Subcutaneous abdominal adipose tissue (tissue), 5 donors: ENCODE data around the gene LARP1.
A peak's percentile ranks its signal among the peaks of the same experiment; 100 is the strongest.
"Not testable (repeated sequence)": the region's sequence is repeated elsewhere in the genome, so short reads cannot be mapped to it uniquely, and the experiment has no call there.

Experiments used
- H3K27ac ChIP-seq: one replicate; pipeline ENCODE4 v1.7.0; 2013; ENCODE audit warnings: low read depth, mild to moderate bottlenecking, inconsistent platforms, low read length, moderate library complexity
- H3K27me3 ChIP-seq, 5 donors: one replicate each; pipeline ENCODE4 v1.7.0; 2013; ENCODE audit warnings: low read length in 5 of 5, inconsistent platforms in 1 of 5; ENCODE audit not compliant: control insufficient read depth in 5 of 5, insufficient read depth in 4 of 5
- H3K36me3 ChIP-seq, 5 donors: one replicate each; pipeline ENCODE4 v1.7.0; 2013; ENCODE audit warnings: low read length in 5 of 5; ENCODE audit not compliant: control insufficient read depth in 5 of 5, insufficient read depth in 5 of 5
- H3K4me1 ChIP-seq, 5 donors: one replicate each; pipeline ENCODE4 v1.7.0; 2013; ENCODE audit warnings: low read length in 5 of 5, mild to moderate bottlenecking in 3 of 5, moderate library complexity in 1 of 5; ENCODE audit not compliant: control insufficient read depth in 5 of 5, insufficient read depth in 5 of 5
- H3K4me3 ChIP-seq, 5 donors: one replicate each; pipeline ENCODE4 v1.7.0; 2013; ENCODE audit warnings: low read length in 5 of 5, low read depth in 1 of 5
- H3K9ac ChIP-seq, 5 donors: one replicate each; pipeline ENCODE4 v1.7.0; 2013; ENCODE audit warnings: low read length in 5 of 5, mild to moderate bottlenecking in 4 of 5, moderate library complexity in 3 of 5
- H3K9me3 ChIP-seq, 5 donors: one replicate each; pipeline ENCODE4 v1.7.0; 2013; ENCODE audit warnings: low read length in 5 of 5; ENCODE audit not compliant: control insufficient read depth in 5 of 5
- donor health status: healthy.
- donor health status: healthy.
- donor health status: healthy.
- donor health status: healthy.
- donor health status: healthy.

Gene LARP1

GRCh38 chr5:154750641-154751040 is 4.5 kb upstream of the LARP1 start:
- not testable (repeated sequence) for H3K27me3 ChIP-seq, H3K9me3 ChIP-seq, H3K27ac ChIP-seq, H3K4me3 ChIP-seq, H3K9ac ChIP-seq, H3K36me3 ChIP-seq
- peaks cover 4 to 54% (median 41%) of the 10 kb centered on the region in 5 donors for H3K4me1 ChIP-seq

DNA sequence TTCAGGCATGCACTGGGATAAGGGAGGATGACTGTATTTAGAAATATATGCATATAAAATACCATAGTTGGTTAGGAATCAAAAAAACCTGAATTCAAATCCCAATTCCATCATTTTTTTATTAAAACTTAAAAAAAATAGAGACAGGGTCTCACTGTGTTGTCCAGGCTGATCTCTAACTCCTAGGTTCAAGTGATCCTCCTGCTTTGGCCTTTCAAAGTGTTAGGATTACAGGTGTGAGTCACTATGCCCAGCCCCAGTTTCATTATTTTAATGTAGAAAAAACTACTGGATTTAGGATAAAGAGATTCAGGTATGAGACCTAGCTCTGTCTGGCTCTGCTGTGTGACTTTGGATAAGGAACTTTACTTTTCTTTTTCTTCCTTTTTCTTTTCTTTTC is 3.3 kb upstream of the LARP1 start:
- Histone ChIP-seq H3K9ac (no peak overlapping the region), H3K36me3 (no peaks in the 10 kb centered on the region), H3K27me3 (no peaks in the 10 kb centered on the region), H3K4me1 (peaks cover 4 to 42% (median 32%) of the 10 kb centered on the region in 5 donors), H3K27ac (no peak overlapping the region), H3K9me3 (no peaks in the 10 kb centered on the region), H3K4me3 (no peak overlapping the region)

GRCh38 chr5:154753792-154754191 is 1.4 kb upstream of the LARP1 start:
- peak overlapping the region in 3 of 5 donors; percentile 61 to 75 (median 68) for H3K4me3 ChIP-seq
- H3K27ac ChIP-seq, result peak overlapping the region; percentile 94
- no peaks in the 10 kb centered on the region for H3K27me3 ChIP-seq
- H3K4me1 ChIP-seq, result peaks cover 8 to 56% (median 45%) of the 10 kb centered on the region in 5 donors
- H3K9ac ChIP-seq, result peak overlapping the region in 4 of 5 donors; percentile 88 to 95 (median 90)
- no peaks in the 10 kb centered on the region for H3K36me3 ChIP-seq
- no peaks in the 10 kb centered on the region for H3K9me3 ChIP-seq

DNA sequence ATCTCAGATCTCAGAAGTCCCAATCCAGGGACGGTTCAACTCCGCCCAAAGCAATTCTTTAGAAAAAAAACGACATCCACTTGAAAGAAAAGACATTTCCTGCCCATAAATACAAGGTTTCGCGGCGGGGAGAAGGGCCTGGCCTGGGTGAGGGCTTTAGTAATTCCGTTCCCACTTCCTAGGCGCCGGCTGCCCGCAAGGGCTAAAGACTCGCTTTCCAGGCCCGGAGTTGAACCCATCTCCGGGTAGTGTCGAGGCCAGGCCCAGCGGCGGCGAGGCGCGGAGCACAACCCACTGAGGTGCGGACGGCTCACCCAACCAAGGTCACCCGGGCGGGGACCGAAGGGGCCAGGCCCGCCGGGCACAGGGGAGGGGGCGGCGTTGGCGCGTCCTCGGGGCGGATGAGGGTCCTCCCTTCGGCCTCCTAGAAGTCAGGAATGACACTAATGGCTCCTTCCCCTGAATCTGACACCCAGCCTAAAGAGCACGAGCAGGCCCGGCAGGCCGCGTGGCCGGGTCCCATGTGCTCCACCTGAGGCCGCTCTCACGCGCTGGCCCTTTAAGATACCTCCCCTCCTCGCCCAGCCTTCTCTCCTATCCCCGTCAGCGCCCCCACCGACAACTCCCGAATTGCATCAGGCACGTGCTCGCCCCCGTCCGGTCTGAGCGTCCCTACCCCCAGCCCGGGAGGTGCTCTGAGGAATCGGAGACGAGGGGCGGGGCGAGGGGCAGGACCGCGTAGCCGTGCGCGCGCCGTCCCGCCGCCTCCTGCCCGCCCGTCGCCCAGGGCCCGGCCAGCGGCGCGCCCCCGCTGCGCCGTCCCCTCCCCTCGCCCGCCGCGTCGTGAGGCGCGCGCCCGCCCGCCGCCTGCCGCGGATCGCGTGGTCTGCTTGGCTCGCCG is 467 bp upstream of the LARP1 start:
- Histone ChIP-seq H3K4me3 (peak overlapping the region; percentile 61 to 89 (median 76)), H3K36me3 (no peaks in the 10 kb centered on the region), H3K4me1 (peaks cover 7 to 56% (median 44%) of the 10 kb centered on the region in 5 donors), H3K27ac (peak overlapping the region; percentile 94), H3K9ac (peak overlapping the region; percentile 81 to 95 (median 89)), H3K27me3 (no peaks in the 10 kb centered on the region), H3K9me3 (no peaks in the 10 kb centered on the region)

- Histone ChIP-seq H3K4me1 (peaks cover 7 to 58% (median 48%) of the 10 kb centered on the region in 5 donors), H3K27ac (peak overlapping the region; percentile 80), H3K4me3 (peak overlapping the region; percentile 73 to 89 (median 86)), H3K9ac (peak overlapping the region; percentile 1 to 97 (median 91)), H3K36me3 (no peaks in the 10 kb centered on the region), H3K9me3 (no peaks in the 10 kb centered on the region), H3K27me3 (no peaks in the 10 kb centered on the region)
These were observed 1.1 kb downstream of the LARP1 start for GRCh38 chr5:154756009-154756867.

DNA sequence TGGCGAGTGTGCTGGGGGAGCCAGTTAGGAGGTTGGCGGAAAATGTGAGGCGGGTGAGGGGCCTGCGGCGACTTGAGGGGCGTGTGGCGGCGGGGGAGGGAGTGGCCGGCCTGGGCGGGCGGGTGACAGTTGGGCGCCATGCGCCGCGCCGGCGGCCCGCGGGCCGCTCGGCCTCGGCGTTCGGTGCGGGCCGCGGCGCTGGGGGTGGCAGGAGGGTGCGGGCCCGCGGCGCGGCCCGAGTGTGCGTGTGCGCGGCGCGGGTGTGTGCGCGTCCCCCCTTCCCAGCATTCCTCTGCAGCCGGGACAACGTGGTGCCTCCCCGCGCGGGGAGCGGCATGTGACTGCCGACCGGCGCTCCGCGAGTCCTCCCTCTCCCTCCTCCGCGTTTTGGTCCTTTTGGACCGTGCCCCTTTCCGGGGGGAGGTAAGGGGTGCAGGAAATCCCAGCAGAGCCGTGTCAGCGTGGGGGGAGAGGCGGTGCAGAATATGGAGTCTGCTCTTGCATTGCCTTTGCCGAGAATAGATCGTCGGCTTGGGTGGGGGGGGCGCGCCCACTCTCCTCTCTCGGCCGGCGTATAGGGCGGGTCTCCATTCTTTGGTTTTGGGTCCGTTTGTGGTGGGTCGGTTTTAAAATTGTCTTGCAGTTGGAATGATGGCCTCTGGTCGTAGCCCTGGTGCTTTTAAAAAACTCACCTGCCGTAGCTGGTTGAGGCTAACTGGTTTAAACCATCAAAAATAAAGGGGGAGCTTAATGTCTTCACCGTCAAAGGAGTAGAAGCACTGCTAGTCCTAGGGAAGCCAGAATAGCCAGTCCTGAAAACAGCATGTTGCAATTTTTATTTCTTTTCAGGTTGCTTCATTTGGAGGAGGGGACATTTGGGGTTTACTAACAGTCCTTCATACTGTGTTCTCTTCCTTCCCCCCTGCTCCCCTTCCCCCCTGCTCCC is 2.0 kb downstream of the LARP1 start:
- H3K9ac ChIP-seq, result peak overlapping the region; percentile 38 to 97 (median 91)
- H3K9me3 ChIP-seq, result no peaks in the 10 kb centered on the region
- no peaks in the 10 kb centered on the region for H3K27me3 ChIP-seq
- peaks cover 7 to 64% (median 54%) of the 10 kb centered on the region in 5 donors for H3K4me1 ChIP-seq
- H3K4me3 ChIP-seq, result peak overlapping the region; percentile 73 to 89 (median 86)
- H3K27ac ChIP-seq, result peak overlapping the region; percentile 80
- H3K36me3 ChIP-seq, result no peaks in the 10 kb centered on the region

- Histone ChIP-seq H3K4me1 (peaks cover 7 to 64% (median 56%) of the 10 kb centered on the region in 5 donors), H3K36me3 (no peaks in the 10 kb centered on the region)
These were observed 2.7 kb downstream of the LARP1 start for GRCh38 chr5:154757814-154758406.

DNA sequence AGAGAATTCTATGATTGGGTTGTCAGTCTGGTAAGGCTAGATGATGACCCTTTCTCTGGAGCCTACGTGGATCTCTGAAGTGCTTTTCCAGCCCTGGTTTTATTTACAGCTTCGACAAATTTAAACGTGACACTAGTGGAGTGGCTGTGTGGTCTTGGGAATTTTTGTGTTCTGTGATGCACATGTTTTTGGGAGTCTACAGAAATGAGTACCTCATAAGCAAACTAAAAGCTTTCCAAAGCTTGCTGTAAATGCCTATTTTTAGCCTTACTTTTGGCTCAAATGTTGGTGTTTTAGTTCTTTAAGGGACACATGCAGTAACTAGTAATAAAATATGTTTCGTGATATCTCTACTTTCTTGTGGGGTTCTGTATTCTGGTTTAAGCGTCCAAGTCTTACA is 3.3 kb downstream of the LARP1 start:
- Histone ChIP-seq H3K4me3 (peak overlapping the region; percentile 18 to 54 (median 30)), H3K27ac (peak overlapping the region; percentile 68), H3K9me3 (no peaks in the 10 kb centered on the region), H3K27me3 (no peaks in the 10 kb centered on the region), H3K4me1 (peaks cover 6 to 59% (median 52%) of the 10 kb centered on the region in 5 donors), H3K9ac (peak overlapping the region in 3 of 5 donors; percentile 21 to 45 (median 34)), H3K36me3 (no peaks in the 10 kb centered on the region)

More at GRCh38 chr5:154757814-154758406, 2.7 kb downstream of the LARP1 start:
- Histone ChIP-seq H3K27me3 (no peaks in the 10 kb centered on the region), H3K4me3 (peak overlapping the region; percentile 18 to 54 (median 30)), H3K9ac (peak overlapping the region in 4 of 5 donors; percentile 21 to 79 (median 40)), H3K27ac (peak overlapping the region; percentile 68), H3K9me3 (no peaks in the 10 kb centered on the region)

- H3K27me3 ChIP-seq, result no peaks in the 10 kb centered on the region
- peak overlapping the region; percentile 68 for H3K27ac ChIP-seq
- no peak overlapping the region for H3K9ac ChIP-seq
- peak overlapping the region in 1 of 5 donors; percentile 48 for H3K4me3 ChIP-seq
- H3K9me3 ChIP-seq, result no peaks in the 10 kb centered on the region
- no peaks in the 10 kb centered on the region for H3K36me3 ChIP-seq
- H3K4me1 ChIP-seq, result peaks cover 4 to 56% (median 47%) of the 10 kb centered on the region in 5 donors
These were observed 3.8 kb downstream of the LARP1 start for GRCh38 chr5:154758977-154759376.
